Tibial nerve (tissue), 4 donors: ENCODE data around the gene ARID1B.
A peak's percentile ranks its signal among the peaks of the same experiment; 100 is the strongest.

Experiments
- CTCF ChIP-seq, 5 experiments: fragments of 200-600 bp in 3 of 5; fragments of 450-650 bp in 2 of 5; sonication (generic) in 3 of 5; IDR thresholded peaks; one replicate each; pipeline ENCODE4 v1.5.1; 2016 to 2019; ENCODE audit warnings: antibody characterized with exemption in 5 of 5, mild to moderate bottlenecking in 3 of 5, moderate library complexity in 2 of 5
- EP300 ChIP-seq, 2 donors: sonication (generic); formaldehyde crosslinking; IDR thresholded peaks; one replicate each; pipeline ENCODE4 v1.6.1; 2017; ENCODE audit warnings: antibody characterized with exemption in 2 of 2, mild to moderate bottlenecking in 1 of 2

- TF ChIP-seq CTCF (IDR thresholded peaks at IDR 0.05): no peak
- TF ChIP-seq EP300 (IDR thresholded peaks at IDR 0.05): peak in 1 of 2 donors; percentile 3
Observed at GRCh38 chr6:156777577-156778453, 637 bp downstream of the ARID1B start.
